WTC11 (cell line): ENCODE measurements around the gene EP300. TPM values are rescaled to one million over a fixed set of nuclear protein-coding genes. Genes with fewer than 3 reads are reported as not detected.

Source experiments
- ATAC-seq: fragments of 200-7000 bp; cut with Tn5 transposase; 2 replicates; pipeline ENCODE4 v1.10.0; 2021; ENCODE audit warnings: mild to moderate bottlenecking, moderate library complexity
- CTCF ChIA-PET: fragments of 300-600 bp; sonication (Branson Sonifier 250); formaldehyde crosslinking; loops from one replicate; lab custom pipeline; 2021; ENCODE audit warnings: antibody characterized with exemption; lab: Charles Lee
- POLR2A ChIA-PET: fragments of 350-600 bp; sonication (Branson Sonifier 250); formaldehyde crosslinking; loops from one replicate; lab custom pipeline; 2021; ENCODE audit warnings: antibody characterized with exemption; lab: Charles Lee
- DNase-seq: peaks from one replicate; pipeline ENCODE4 v3.0.0; 2021; ENCODE audit warnings: low spot score
- H3K27ac Mint-ChIP-seq: 2 replicates; pipeline ENCODE4 v1.8.0; 2021; ENCODE audit warnings: mixed read lengths
- H3K27me3 Mint-ChIP-seq: 2 replicates; pipeline ENCODE4 v1.8.0; 2021; ENCODE audit warnings: low read depth, mild to moderate bottlenecking, moderate library complexity, mixed read lengths
- H3K36me3 Mint-ChIP-seq: 2 replicates; pipeline ENCODE4 v1.8.0; 2021; ENCODE audit warnings: mixed read lengths
- H3K4me1 Mint-ChIP-seq: 2 replicates; pipeline ENCODE4 v1.8.0; 2022; ENCODE audit warnings: mixed read lengths
- H3K4me3 Mint-ChIP-seq: 2 replicates; pipeline ENCODE4 v1.8.0; 2021; ENCODE audit warnings: mild to moderate bottlenecking, moderate library complexity, mixed read lengths
- H3K9me3 Mint-ChIP-seq: 2 replicates; pipeline ENCODE4 v1.8.0; 2021; ENCODE audit warnings: mixed read lengths
- ATF1 ChIP-seq: sonication (generic); formaldehyde crosslinking; IDR thresholded peaks from 2 replicates; pipeline ENCODE4 v1.8.1; 2023; ENCODE audit warnings: mild to moderate bottlenecking, moderate library complexity, missing genetic modification reagents
- CREM ChIP-seq: sonication (generic); formaldehyde crosslinking; IDR thresholded peaks from 2 replicates; pipeline ENCODE4 v1.8.1; 2022; ENCODE audit warnings: mild to moderate bottlenecking, missing genetic modification reagents, moderate library complexity
- MLX ChIP-seq: sonication (generic); formaldehyde crosslinking; IDR thresholded peaks from 2 replicates; pipeline ENCODE4 v1.8.1; 2023; ENCODE audit warnings: mild to moderate bottlenecking, missing genetic modification reagents, moderate library complexity
- NFYB ChIP-seq: sonication (generic); formaldehyde crosslinking; conservative IDR thresholded peaks from 2 replicates; pipeline ENCODE4 v1.8.0; 2022; ENCODE audit warnings: low read depth, missing genetic modification reagents
- SP1 ChIP-seq: sonication (generic); formaldehyde crosslinking; conservative IDR thresholded peaks from 2 replicates; pipeline ENCODE4 v1.8.1; 2022; ENCODE audit warnings: missing genetic modification reagents
- STAT6 ChIP-seq: sonication (generic); formaldehyde crosslinking; conservative IDR thresholded peaks from 2 replicates; pipeline ENCODE4 v1.8.1; 2023; ENCODE audit warnings: mild to moderate bottlenecking, low read depth, missing genetic modification reagents, moderate library complexity
- TEAD1 ChIP-seq: sonication (generic); formaldehyde crosslinking; IDR thresholded peaks from 2 replicates; pipeline ENCODE4 v1.8.0; 2022; ENCODE audit warnings: mild to moderate bottlenecking, missing genetic modification reagents
- ZMAT4 ChIP-seq: fragments of 250-450 bp; sonication (Bioruptor Pico); IDR thresholded peaks from 2 replicates; pipeline ENCODE4 v1.9.0; 2021; ENCODE audit warnings: mild to moderate bottlenecking
- ZSCAN18 ChIP-seq: fragments of 250-450 bp; sonication (Bioruptor Pico); IDR thresholded peaks from 2 replicates; pipeline ENCODE4 v2.1.2; 2022; ENCODE audit warnings: mild to moderate bottlenecking, moderate library complexity
- total RNA-seq: library from RNA; stranded (reverse); gene quantifications from 3 replicates; pipeline ENCODE4 v1.2.3, GENCODE V29; 2021
- TF ChIP-seq, protein P1 (sequence below): sonication (generic); formaldehyde crosslinking; IDR thresholded peaks from 2 replicates; pipeline ENCODE4 v1.8.0; 2022; ENCODE audit warnings: mild to moderate bottlenecking, missing genetic modification reagents
- TF ChIP-seq, protein P2 (sequence below): fragments of 250-450 bp; sonication (Bioruptor Pico); IDR thresholded peaks from 2 replicates; pipeline ENCODE4 v1.9.0; 2021; ENCODE audit warnings: mild to moderate bottlenecking

EP300 gene
- total RNA-seq, 1 experiment from 2014 or later: 97.1 TPM

DNA sequence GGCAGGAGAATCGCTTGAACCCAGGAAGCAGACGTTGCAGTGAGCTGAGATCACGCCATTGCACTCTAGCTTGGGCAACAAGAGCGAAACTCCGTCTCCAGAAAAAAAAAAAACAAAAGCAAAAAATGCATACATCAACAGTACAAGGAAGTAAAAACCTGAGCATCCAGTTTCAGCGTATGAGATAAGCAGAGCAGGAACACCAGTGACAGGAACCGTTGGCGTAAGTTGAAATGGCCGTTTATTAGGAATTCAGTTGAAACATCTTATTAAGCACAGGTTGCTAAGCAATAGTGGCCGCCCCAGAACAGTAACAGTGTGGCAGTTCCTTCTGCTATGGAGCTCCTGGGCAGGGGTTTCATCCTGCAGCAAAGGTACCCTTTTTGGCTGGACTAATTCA is 108.7 kb downstream of the EP300 start (continued):
- TF ChIP-seq ZSCAN18 (CRISPR knock-in tag): no peak
- TF ChIP-seq, protein P1, sequence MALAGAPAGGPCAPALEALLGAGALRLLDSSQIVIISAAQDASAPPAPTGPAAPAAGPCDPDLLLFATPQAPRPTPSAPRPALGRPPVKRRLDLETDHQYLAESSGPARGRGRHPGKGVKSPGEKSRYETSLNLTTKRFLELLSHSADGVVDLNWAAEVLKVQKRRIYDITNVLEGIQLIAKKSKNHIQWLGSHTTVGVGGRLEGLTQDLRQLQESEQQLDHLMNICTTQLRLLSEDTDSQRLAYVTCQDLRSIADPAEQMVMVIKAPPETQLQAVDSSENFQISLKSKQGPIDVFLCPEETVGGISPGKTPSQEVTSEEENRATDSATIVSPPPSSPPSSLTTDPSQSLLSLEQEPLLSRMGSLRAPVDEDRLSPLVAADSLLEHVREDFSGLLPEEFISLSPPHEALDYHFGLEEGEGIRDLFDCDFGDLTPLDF (CRISPR knock-in tag): no peak

GRCh38 chr22:41203118-41203517 is 110.7 kb downstream of the EP300 start:
- no peak for TF ChIP-seq TEAD1 (CRISPR knock-in tag)
- TF ChIP-seq NFYB (CRISPR knock-in tag): no peak
- TF ChIP-seq, protein P2, sequence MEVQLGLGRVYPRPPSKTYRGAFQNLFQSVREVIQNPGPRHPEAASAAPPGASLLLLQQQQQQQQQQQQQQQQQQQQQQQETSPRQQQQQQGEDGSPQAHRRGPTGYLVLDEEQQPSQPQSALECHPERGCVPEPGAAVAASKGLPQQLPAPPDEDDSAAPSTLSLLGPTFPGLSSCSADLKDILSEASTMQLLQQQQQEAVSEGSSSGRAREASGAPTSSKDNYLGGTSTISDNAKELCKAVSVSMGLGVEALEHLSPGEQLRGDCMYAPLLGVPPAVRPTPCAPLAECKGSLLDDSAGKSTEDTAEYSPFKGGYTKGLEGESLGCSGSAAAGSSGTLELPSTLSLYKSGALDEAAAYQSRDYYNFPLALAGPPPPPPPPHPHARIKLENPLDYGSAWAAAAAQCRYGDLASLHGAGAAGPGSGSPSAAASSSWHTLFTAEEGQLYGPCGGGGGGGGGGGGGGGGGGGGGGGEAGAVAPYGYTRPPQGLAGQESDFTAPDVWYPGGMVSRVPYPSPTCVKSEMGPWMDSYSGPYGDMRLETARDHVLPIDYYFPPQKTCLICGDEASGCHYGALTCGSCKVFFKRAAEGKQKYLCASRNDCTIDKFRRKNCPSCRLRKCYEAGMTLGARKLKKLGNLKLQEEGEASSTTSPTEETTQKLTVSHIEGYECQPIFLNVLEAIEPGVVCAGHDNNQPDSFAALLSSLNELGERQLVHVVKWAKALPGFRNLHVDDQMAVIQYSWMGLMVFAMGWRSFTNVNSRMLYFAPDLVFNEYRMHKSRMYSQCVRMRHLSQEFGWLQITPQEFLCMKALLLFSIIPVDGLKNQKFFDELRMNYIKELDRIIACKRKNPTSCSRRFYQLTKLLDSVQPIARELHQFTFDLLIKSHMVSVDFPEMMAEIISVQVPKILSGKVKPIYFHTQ: no peak
- no peak for TF ChIP-seq MLX (CRISPR knock-in tag)
- TF ChIP-seq ZSCAN18 (CRISPR knock-in tag): no peak
- TF ChIP-seq STAT6 (CRISPR knock-in tag): no peak
- TF ChIP-seq CREM: no peak
- TF ChIP-seq ATF1: no peak
- TF ChIP-seq, all 79 proteins: peak for 0
- Mint-ChIP-seq H3K27ac (no peak overlapping the region), H3K4me1 (peaks cover 14% of the 10 kb centered on the region), H3K36me3 (no peaks in the 10 kb centered on the region), H3K4me3 (no peak overlapping the region), H3K9me3 (no peaks in the 10 kb centered on the region), H3K27me3 (peaks cover 43% of the 10 kb centered on the region)
- ChIA-PET CTCF (no interaction called here), POLR2A (no interaction called here)
- ATAC-seq (no peak), DNase-seq (no peak)

DNA sequence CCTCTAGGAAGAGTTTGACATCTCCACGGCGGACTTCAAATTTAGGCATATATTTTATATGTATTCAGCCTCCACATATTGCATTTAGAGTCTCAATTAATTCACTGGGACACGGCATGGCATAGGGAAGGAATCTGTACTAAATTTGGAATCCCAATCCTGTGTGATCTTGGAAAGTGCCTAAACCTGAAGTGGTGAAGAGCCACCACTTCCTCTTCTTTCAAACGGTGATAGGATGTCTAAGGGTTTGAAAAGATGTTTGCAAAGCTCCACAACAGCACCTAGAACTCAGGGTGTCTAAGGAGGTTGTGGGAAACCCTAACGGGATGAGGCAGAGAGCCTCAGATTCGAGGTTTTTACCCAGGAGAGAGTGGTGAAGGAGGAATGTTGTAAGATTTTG is 111.7 kb downstream of the EP300 start:
- ATAC-seq (no peak), DNase-seq (no peak)
- POLR2A ChIA-PET: no interaction called here
- TF ChIP-seq SP1 (CRISPR knock-in tag) (no peak), ZMAT4 (CRISPR knock-in tag) (no peak)
- CTCF ChIA-PET: no interaction called here
- no peaks in the 10 kb centered on the region; the same call in 1 of the 2 replicates for H3K36me3 Mint-ChIP-seq
- no peaks in the 10 kb centered on the region for H3K9me3 Mint-ChIP-seq
- peaks cover 14% of the 10 kb centered on the region for H3K4me1 Mint-ChIP-seq
- peaks cover 33% of the 10 kb centered on the region for H3K27me3 Mint-ChIP-seq
- H3K4me3 Mint-ChIP-seq: no peak overlapping the region
- peak overlapping the region; percentile 83; the same call in 1 of the 2 replicates for H3K27ac Mint-ChIP-seq
